GM12878 (cell line): ENCODE measurements around the gene MT1E.

Experiments used
- ESRRA ChIP-seq: IDR thresholded peaks from 2 replicates; pipeline ENCODE4 v1.6.1; 2012; ENCODE audit warnings: mild to moderate bottlenecking, low read length, improper control_type of control experiment
- EZH2 ChIP-seq: IDR thresholded peaks from 2 replicates; pipeline ENCODE4 v1.6.1; 2012; ENCODE audit warnings: low read depth, mild to moderate bottlenecking, control low read depth, inconsistent platforms, low read length, borderline replicate concordance; ENCODE audit not compliant: control insufficient read depth
- POLR2A ChIP-seq: IDR thresholded peaks from 2 replicates; pipeline ENCODE4 v1.6.1; 2011; ENCODE audit warnings: low read depth, mild to moderate bottlenecking, low read length
- RFX5 ChIP-seq: IDR thresholded peaks from 2 replicates; pipeline ENCODE4 v1.6.1; 2011; ENCODE audit warnings: low read depth, low read length, improper control_type of control experiment
- YY1 ChIP-seq: IDR thresholded peaks from 2 replicates; pipeline ENCODE4 v1.6.1; 2011; ENCODE audit warnings: low read depth, mild to moderate bottlenecking, low read length
- ZNF24 ChIP-seq: fragments of 450-650 bp; IDR thresholded peaks from 2 replicates; pipeline ENCODE4 v1.6.1; 2017; ENCODE audit warnings: antibody characterized with exemption, mild to moderate bottlenecking
- TF ChIP-seq, protein P1 (sequence below): fragments of 450-650 bp; IDR thresholded peaks from 2 replicates; pipeline ENCODE4 v1.6.1; 2016; ENCODE audit warnings: mild to moderate bottlenecking

GRCh38 chr16:56577300-56577625 is 48.3 kb upstream of the MT1E start:
- TF ChIP-seq RFX5 (no peak), EZH2 (no peak), YY1 (no peak), ESRRA (no peak), ZNF24 (no peak), POLR2A (no peak)
- TF ChIP-seq, protein P1, sequence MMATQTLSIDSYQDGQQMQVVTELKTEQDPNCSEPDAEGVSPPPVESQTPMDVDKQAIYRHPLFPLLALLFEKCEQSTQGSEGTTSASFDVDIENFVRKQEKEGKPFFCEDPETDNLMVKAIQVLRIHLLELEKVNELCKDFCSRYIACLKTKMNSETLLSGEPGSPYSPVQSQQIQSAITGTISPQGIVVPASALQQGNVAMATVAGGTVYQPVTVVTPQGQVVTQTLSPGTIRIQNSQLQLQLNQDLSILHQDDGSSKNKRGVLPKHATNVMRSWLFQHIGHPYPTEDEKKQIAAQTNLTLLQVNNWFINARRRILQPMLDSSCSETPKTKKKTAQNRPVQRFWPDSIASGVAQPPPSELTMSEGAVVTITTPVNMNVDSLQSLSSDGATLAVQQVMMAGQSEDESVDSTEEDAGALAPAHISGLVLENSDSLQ = no peak
